Tongue (tissue), 3 donors: ENCODE data around the gene SLC25A23. TPM values are rescaled to one million over a fixed set of nuclear protein-coding genes. Genes with fewer than 3 reads are reported as not detected.
A peak's percentile ranks its signal among the peaks of the same experiment; 100 is the strongest.
"Not testable (repeated sequence)": the region's sequence is repeated elsewhere in the genome, so short reads cannot be mapped to it uniquely, and the experiment has no call there.

Experiments used
- DNase-seq: peaks from one replicate; pipeline ENCODE4 v3.0.0-alpha.2; 2015
- small RNA-seq: library from RNA; depleted of rRNA; stranded (forward); fragments of <200 nt; gene quantifications from one replicate; pipeline ENCODE3, GENCODE V24; 2014; ENCODE audit warnings: low replicate concordance
- total RNA-seq: library from RNA; depleted of rRNA; stranded (reverse); fragments of >200 nt; gene quantifications from one replicate; pipeline ENCODE4 v1.2.3, GENCODE V29; 2014

The SLC25A23 gene
- total RNA-seq, 1 donor from 2014 or later = 46.7 TPM

DNA sequence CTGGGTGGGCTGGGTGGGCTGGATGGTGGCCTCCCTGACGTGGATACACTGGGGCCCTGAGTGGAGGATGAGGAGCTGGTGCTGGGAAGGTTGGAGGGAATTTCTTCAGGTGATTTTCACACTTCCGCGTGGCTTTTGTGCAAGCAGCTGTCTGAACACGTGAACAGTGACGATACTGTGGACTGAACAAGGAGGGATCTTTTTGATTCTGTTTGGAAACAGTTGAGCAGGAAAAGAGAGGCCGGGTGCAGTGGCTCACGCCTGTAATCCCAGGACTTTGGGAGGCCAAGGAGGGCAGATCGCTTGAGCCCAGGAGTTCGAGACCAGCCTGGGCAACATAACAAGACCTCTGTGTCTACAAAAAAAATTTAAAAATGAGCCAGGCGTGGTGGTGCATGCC lies 57.5 kb downstream of the SLC25A23 start:
- DNase-seq = no peak

DNA sequence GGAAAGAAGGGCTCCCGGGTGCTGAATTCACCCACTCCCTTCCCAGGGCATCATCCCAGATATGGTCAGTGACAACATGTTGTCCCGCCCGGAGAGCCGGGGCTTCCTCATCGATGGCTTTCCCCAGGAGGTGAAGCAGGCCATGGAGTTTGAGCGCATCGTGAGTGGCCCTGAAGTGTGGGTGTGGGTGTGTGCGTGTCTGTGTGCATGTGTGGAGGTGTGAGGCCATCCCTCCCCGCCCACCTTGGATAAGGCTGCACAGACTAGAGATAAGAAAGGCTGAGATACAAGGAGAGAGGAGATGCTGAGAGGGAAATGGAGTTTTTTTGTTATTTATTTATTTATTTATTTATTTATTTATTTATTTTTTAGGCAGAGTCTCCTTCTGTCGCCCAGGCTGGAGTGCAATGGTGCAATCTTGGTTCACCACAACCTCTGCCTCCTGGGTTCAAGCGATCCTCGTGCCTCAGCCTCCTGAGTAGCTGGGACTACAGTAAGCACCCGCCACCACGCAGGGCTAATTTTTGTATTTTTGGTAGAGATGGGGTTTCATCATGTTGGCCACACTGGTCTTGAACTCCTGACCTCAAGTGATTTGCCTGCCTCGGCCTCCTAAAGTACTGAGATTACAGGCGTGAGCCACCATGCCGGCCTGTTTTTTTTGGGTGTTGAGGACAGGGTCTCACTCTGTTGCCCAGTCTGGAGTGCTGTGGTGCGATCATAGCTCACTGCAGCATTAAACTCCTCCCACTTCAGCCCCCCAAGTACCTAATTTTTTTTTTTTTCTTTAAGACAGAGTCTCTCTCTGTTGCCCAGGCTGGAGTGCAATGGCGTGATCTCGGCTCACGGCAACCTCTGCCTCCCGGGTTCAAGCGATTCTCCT lies 59.3 kb downstream of the SLC25A23 start:
- not testable (repeated sequence) for DNase-seq

DNA sequence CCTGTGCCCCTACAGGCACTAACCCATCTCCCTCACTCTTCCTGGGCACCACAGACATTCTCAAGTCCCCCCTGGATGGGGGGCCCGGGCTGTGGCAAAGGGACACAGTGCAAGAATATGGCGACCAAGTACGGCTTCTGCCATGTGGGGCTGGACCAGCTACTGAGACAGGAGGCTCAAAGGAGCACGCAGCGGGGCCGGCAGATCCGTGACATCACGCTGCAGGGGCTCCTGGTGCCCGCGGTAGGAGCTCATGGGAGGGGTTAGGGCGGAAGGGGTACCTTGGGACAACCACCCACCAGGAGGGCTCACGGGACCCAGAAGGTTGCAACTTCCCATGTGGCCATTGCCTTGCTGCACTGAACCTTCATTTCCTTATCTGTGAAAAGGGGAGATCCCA lies 63.3 kb downstream of the SLC25A23 start:
- DNase-seq = no peak

DNA sequence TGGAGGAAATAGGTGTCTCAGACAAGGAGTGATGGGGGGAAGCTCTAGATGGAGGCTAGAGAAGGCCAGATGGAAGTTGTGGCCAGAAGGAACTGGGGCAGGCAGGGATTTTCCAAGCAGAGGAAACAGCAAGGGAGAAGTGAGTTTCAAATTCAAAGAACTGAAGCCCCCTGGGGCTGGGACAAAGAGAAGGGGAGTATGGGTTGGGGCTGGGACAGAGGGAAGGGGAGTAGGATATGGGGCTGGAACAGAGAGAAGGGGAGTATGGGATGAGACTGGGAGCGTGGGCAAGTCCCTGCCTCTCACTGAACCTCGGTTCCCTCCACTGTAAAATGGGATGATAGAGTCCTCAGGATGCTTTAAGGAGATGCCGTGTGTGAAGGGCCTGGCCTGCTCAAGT lies 64.8 kb downstream of the SLC25A23 start:
- no peak for DNase-seq

DNA sequence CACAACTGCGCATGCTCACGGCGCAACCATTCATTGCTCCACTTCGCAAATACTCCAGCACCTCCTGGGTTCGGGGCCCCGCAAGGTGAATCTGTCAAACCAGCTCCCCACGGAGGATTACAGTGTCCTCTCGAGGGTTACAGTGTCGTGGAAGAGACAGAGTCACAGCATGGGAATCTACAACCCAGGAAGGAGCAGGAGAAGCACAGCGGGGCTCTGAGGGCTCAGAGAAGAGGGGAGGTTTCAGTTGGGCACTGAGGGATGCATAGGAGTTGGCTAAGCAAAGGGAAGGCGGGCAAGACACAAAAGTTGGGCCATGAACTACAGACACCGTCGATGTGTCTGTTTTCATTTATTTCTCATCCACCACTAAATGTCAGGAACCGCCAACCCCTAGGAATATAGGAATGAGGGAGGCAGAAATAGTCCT lies 65.6 kb downstream of the SLC25A23 start:
- no peak for DNase-seq

DNA sequence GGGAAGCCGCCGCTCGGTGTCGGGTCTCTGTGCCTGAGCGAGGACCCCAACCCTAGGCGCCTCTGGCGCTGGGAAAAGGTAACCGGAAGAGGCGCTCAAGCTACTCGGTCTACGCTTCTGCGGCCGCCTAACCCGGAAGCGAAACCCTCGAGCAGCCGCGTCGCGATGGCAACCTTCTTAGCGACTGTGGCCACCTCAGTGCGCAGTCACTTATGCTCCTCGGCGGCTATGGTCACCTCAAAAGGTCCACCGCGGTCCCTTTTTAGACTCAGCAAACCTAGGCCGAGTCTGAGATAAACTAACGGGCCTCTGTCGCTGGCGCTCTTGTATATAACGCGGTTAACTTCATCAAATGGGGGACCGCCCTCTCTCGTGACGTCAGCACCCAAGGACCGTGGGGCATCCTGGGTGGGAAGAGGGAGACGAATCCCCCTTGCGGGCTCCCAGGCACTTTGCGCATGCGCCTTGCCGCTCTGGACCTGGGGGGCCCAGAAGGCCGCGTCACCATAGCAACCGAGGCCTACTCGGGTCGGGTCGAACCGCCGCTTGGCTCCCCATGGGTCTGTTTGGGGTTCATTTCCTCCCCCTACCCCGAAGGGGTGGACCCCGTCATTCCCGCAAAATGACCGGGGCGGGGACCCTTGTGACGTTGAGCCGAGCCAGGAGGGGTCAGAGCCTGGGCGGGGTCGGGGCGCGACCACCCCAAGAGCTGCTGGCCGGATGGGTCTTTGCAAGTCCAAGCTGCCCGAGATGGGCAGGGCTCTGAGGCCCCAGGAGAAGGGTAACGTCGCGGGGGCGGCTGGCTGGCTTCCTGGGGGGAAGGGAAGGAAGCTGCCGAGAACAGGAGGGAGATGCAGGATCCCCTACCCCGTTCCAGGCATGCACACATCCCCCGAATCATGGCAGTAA lies 66.3 kb downstream of the SLC25A23 start, which contains the start of gene GTF2F1:
Gene GTF2F1, minus strand, starts transcription at position 91 of the 909 bp plus-strand sequence. CDS start 169 bp downstream, outside the sequence.
- DNase-seq = peak; percentile 99

DNA sequence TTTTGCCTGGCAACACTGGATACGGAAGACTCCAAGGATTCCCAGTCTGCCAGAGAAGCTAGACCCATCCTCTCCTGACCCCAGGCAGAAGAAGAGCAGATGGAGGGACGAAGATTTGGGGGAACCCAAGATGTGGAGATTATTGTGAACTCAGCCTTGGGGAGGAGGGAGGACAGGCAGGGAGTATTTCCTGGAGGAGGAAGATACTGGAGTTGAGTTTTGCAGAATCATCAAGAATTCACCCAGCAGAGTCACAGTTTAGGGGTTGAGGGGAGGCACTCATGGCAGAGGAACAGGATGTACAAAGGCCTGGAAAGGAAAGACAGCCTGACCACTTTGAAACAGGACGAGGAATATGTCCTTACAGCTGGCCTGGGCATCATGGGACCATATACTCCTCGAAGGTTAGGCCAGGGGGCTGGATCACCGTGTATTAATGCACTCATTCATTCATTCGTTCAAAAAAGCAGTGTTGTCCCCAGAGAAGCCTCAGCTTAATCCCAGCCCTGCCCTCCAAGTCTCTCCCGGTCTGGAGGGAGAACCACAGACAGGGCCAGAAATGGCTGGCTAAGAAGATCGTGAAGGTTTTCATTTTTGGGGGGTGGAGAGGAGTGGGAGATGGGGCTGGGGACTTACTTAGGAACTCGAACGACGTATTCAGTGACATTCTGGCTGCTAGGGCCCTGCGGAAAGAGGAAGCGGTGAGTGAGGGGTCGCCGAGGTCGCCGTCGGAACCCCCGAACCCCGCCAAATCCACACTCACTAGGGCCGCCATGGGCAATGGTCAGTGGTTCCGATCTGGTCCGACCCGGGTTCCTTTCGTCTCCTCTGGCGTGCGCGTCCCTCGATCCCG lies 67.1 kb downstream of the SLC25A23 start:
- no peak for DNase-seq

Small RNA genes within 50 kb of the gene (small RNA-seq; reads per million reads assigned to genes)
- gene AC010503.2 (not detected), gene MIR6790 (not detected)

Other genes with a start within 250 kb of the SLC25A23 start
- gene MLLT1, start 179.8 kb downstream of the SLC25A23 start, total RNA-seq = 7.5 TPM
- gene ACER1, start 126.2 kb downstream of the SLC25A23 start, total RNA-seq = not detected
- 34.8 TPM for gene CLPP, start 98.3 kb downstream of the SLC25A23 start, total RNA-seq
- 92.1 TPM for gene ALKBH7, start 87.0 kb downstream of the SLC25A23 start, total RNA-seq
- 1.5 TPM for gene PSPN, start 83.9 kb downstream of the SLC25A23 start, total RNA-seq
- 32.1 TPM for gene GTF2F1, start 66.6 kb downstream of the SLC25A23 start, total RNA-seq
- gene KHSRP, start 35.0 kb downstream of the SLC25A23 start, total RNA-seq = 125 TPM
- 0.41 TPM for gene SLC25A41, start 26.0 kb downstream of the SLC25A23 start, total RNA-seq
- gene CRB3, start 4.5 kb upstream of the SLC25A23 start, total RNA-seq = 2.7 TPM
- 0.51 TPM for gene DENND1C, start 22.0 kb upstream of the SLC25A23 start, total RNA-seq
- 1.6 TPM for gene TUBB4A, start 42.5 kb upstream of the SLC25A23 start, total RNA-seq
- 0.62 TPM for gene TNFSF9, start 71.2 kb upstream of the SLC25A23 start, total RNA-seq
- gene CD70, start 131.4 kb upstream of the SLC25A23 start, total RNA-seq = not detected
- gene TNFSF14, start 210.4 kb upstream of the SLC25A23 start, total RNA-seq = 0.31 TPM